WI38 (cell line): Measurements from ENCODE around the gene TCERG1L.
"Not testable (repeated sequence)": the region's sequence is repeated elsewhere in the genome, so short reads cannot be mapped to it uniquely, and the experiment has no call there.

ENCODE experiments used
- H3K4me3 ChIP-seq: 2 replicates; pipeline ENCODE4 v1.5.1; 2011; ENCODE audit warnings: low read depth, mild to moderate bottlenecking, control low read depth, low read length
- TF ChIP-seq, protein P1 (sequence below): IDR thresholded peaks from 2 replicates; pipeline ENCODE4 v1.5.1; 2012; ENCODE audit warnings: low read depth, mild to moderate bottlenecking, control low read depth, low read length

Gene TCERG1L

DNA sequence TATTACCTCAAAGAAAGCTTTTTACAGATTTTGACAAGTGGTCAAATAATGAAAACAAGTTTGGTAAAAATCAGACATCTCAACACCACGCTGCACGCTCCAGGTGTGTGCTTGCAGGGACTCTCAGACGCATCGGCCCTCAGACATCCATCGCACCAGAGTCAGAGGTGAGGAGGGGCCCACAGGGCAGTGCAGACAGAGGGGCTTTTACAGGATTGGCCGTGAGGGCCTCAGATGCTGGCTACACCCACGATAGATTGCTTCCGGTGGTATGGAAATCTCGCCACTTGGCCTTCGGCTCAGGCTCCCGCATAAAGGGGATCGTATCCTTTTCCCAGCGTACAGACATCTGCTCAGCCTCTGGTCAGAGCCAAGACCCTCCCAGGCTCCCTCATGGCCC lies 72.1 kb downstream of the TCERG1L start:
- TF ChIP-seq, protein P1, sequence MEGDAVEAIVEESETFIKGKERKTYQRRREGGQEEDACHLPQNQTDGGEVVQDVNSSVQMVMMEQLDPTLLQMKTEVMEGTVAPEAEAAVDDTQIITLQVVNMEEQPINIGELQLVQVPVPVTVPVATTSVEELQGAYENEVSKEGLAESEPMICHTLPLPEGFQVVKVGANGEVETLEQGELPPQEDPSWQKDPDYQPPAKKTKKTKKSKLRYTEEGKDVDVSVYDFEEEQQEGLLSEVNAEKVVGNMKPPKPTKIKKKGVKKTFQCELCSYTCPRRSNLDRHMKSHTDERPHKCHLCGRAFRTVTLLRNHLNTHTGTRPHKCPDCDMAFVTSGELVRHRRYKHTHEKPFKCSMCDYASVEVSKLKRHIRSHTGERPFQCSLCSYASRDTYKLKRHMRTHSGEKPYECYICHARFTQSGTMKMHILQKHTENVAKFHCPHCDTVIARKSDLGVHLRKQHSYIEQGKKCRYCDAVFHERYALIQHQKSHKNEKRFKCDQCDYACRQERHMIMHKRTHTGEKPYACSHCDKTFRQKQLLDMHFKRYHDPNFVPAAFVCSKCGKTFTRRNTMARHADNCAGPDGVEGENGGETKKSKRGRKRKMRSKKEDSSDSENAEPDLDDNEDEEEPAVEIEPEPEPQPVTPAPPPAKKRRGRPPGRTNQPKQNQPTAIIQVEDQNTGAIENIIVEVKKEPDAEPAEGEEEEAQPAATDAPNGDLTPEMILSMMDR, result no peak
- H3K4me3 ChIP-seq, result no peak overlapping the region

DNA sequence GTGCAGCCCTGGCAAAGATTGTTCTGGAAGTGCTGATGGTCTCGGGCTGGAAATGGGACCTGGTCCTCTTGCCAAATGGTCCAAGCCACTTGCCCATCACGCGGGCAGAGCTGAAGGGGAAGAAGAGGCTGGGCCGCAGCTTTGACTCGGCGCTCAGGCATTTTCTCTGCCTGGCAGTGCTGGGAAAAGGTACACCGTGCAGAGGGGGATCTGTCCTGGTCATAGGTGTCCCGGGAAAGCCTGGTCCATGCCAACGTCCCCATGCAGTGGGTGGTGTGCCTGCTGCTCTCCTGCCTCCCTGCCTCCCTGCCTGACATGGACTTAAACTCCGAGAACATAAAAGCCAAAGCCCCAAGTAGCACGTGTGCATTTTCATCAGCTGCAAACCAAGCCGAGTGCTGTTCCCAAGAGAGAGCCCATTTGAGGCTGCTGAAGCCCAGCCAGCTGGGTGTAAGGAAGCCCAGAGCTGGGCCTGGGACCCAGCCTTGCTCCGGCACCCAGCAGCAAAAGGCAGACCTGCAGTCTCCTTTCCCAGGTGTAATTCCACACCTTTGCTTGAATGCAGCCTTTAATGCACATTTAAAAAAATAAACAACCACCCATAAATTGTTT lies 72.7 kb downstream of the TCERG1L start:
- TF ChIP-seq, protein P1, result no peak
- H3K4me3 ChIP-seq, result no peak overlapping the region

DNA sequence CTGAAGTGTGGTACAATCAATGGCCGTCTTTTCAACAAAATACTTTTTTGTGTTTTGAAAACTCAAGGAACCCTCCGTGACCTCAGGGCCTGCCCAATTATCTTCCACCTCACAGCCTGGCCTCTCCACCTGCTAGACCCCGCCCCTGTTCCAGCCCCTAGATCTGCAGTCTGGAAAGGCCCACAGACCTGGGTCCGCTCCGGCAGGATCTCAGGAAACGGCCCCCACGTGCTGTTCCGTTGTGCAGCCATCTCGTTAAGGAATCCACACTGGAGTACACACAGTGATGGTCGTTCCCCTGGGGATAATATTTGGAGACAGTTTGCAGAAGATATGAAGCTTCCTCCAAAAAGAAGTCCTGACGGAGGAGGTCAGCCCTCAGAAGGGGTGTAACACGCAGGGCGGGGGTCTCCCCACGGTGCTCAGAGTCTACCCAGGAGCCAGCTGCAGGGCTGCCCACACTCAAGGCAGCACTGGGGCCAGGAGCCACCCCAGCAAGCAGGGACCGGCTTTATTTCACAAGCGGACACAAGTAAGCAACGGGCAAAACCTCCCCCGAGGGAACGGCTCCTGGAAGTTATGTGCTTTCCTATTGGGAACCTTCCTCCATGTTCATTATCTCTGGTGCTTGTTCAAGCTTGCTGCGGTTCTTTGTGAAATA lies 73.4 kb downstream of the TCERG1L start:
- TF ChIP-seq, protein P1, result no peak
- H3K4me3 ChIP-seq, result no peak overlapping the region

DNA sequence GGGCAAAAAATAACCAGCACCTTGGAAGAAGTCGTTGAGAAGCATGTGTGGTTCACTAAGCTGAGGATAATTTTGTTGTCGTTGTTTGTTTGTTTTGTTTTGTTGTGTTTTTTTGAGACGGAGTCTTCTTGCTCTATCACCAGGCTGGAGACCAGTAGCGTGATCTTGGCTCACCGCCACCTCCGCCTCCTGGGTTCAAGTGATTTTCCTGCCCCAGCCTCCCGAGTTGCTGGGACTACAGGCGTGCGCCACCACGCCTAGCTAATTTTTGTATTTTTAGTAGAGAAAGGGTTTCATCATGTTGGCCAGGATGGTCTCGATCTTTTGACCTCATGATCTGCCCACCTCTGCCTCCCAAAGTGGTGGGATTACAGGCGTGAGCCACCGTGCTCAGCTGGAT lies 76.9 kb downstream of the TCERG1L start:
- H3K4me3 ChIP-seq, result not testable (repeated sequence)

DNA sequence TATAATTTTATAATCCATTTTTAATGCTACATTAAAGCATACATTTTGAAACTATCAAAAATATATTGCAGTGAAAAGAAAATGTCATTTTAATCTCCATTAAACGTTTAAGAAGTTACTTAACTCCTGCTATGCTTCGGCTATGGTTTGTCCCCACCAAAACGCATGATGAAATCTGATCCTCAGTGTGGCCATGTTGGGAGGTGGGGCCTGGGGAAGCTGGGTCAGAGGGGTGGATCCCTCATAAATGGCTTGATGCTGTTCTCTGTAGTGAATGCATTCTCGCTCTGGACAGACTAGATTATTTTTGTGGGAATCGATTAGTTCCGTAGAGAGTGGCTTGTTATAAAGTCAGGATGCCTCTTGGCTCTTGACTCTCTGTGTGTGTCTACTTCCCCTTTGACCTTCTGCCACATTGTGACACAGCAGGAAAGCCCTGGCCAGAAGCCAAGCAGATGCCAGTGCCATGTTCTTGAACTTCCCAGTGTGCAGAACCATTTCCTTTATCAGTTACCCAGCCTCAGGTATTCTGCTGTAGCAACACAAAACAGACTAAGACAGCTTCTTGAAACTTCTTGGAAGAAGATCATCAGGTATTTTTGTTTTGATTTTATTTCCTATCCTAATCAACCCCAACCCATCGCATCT lies 77.8 kb downstream of the TCERG1L start:
- TF ChIP-seq, protein P1, result no peak
- H3K4me3 ChIP-seq, result no peak overlapping the region

DNA sequence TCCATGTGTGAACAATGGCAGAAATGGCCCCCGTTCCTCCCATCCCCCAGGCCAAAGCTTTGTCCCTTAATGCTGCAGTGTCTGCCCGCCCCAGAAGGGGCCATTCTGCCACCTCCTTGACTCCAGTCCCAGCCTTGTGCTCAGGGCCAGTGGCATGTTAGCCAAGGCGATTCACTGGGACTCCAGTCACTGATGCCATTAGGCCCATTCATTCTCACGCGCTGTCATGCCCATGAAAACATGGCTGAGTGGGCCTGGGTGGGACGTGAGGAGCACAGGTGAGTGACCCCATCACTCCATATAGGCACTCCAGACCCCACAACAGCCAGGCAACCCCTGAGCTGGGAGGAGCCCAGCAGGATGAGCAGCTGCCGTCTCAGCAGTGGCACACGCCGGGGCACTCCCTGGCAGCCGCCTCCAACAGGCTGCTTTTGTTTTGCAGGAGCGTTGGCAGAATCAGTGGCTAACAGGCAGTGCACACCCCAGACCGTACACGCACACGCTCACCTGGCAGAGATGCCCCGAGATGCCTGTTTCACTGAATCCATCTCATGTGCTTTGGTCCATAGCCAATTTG lies 79.5 kb downstream of the TCERG1L start:
- TF ChIP-seq, protein P1, result no peak

DNA sequence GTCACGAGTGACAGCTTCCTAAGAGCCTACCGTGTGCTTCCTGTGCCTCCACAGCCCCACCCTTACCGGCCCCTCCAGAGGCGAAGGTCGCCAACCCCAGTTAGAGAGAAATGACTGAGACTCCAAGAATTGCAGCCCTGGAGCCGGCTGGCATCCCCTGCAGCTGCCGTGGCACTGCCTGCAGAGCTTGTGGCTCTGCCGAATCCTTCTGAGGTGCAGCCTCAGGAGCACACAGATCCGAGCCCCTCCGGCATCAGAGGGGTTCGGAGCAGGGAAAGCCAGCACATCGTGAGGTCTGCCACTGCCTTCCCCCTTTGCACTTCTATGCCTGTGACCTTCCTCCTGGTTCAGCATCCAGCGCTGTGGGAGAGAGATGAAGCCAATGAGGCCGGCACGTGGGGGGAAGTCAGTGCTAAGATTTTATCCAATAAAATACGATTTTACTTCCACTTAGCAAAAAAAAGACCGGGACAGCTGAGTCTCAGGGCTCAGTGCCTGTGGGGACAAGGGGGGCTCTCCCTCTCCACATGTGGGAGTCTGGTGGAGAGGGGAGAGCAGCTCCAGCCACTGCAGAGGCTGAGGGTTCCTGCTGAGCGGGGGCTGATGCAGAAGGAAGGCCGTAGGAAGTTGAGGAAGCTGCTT lies 80.1 kb downstream of the TCERG1L start:
- TF ChIP-seq, protein P1, result no peak
- no peak overlapping the region for H3K4me3 ChIP-seq

More for the DNA sequence above, 79.5 kb downstream of the TCERG1L start:
- no peak overlapping the region for H3K4me3 ChIP-seq
